Kidney (tissue), 14 donors: ENCODE results near the gene QRFP. TPM values are rescaled to one million over a fixed set of nuclear protein-coding genes. Genes with fewer than 3 reads are reported as not detected.

Experiments used
- DNase-seq, 5 donors: peaks; one replicate each; pipeline ENCODE4 v3.0.0-alpha.2; 2013 to 2020
- FAIRE-seq: peaks from 2 replicates; lab custom pipeline; 2012; peaks lifted over from hg19 to GRCh38; lab: Jason Lieb, UNC
- H3K27ac ChIP-seq, 2 donors: one replicate each; pipeline ENCODE4 v1.7.0; 2013; ENCODE audit warnings: low read depth in 2 of 2, low read length in 2 of 2, inconsistent platforms in 1 of 2
- H3K27me3 ChIP-seq: one replicate; pipeline ENCODE4 v1.7.1; 2013; ENCODE audit warnings: low read length, inconsistent platforms; ENCODE audit not compliant: control insufficient read depth, insufficient read depth
- H3K36me3 ChIP-seq, 3 donors: one replicate each; pipeline versions ENCODE4 v1.7.0 to v1.7.1; 2013; ENCODE audit warnings: low read length in 3 of 3, control low read depth in 1 of 3, inconsistent platforms in 1 of 3; ENCODE audit not compliant: insufficient read depth in 3 of 3, control insufficient read depth in 2 of 3
- H3K4me1 ChIP-seq, 3 donors: one replicate each; pipeline versions ENCODE4 v1.7.0 to v1.7.1; 2013; ENCODE audit warnings: low read length in 3 of 3, inconsistent platforms in 1 of 3, low read depth in 1 of 3; ENCODE audit not compliant: control insufficient read depth in 2 of 3, insufficient read depth in 2 of 3
- H3K4me3 ChIP-seq, 3 donors: one replicate each; pipeline versions ENCODE4 v1.7.0 to v1.8.1; 2013; ENCODE audit warnings: low read length in 3 of 3, control low read depth in 1 of 3, inconsistent platforms in 1 of 3
- H3K9ac ChIP-seq, 3 donors: one replicate each; pipeline versions ENCODE4 v1.7.0 to v1.7.1; 2013; ENCODE audit warnings: low read length in 3 of 3, control low read depth in 1 of 3, inconsistent platforms in 1 of 3
- H3K9me3 ChIP-seq, 3 donors: one replicate each; pipeline versions ENCODE4 v1.7.0 to v1.7.1; 2013; ENCODE audit warnings: low read length in 3 of 3, control low read depth in 1 of 3, inconsistent platforms in 1 of 3; ENCODE audit not compliant: control insufficient read depth in 2 of 3, insufficient read depth in 1 of 3
- intact Hi-C: fragments of 100-400 bp; cut with DNase I; formaldehyde crosslinking; loops from one replicate; pipeline ENCODE4 v1.11.1; 2022
- polyA plus RNA-seq: library from polyadenylated mRNA; stranded (reverse); fragments of 350-450 nt; fragmentation: Illumina TruSeq; extraction: RNeasy Lipid Tissue Mini Kit (QIAGEN cat#74804); gene quantifications from one replicate; pipeline ENCODE4 v1.2.3, GENCODE V29; 2014; ENCODE audit warnings: low read depth, low replicate concordance; ENCODE audit not compliant: insufficient read depth
- total RNA-seq: library from RNA; stranded (reverse); fragmentation: NEBNext Ultra II Directional; extraction: Animal tissue kit (Norgen Biotek cat#: 25700); gene quantifications from one replicate; pipeline ENCODE4 v1.2.1, GENCODE V29; 2021
- TF ChIP-seq, protein P1 (sequence below): IDR thresholded peaks from 3 replicates; pipeline ENCODE4 v1.5.1; 2012; ENCODE audit warnings: mild to moderate bottlenecking, moderate library complexity, borderline replicate concordance; ENCODE audit not compliant: insufficient read depth; ENCODE audit errors: extremely low read depth
- donor health status: control.
- donor health status: control.
- donor health status: control.
- donor health status: control.
- donor health status: control.
- donor health status: DM: yes; HTN: yes; CAD: no.
- donor health status: Normal renal cell carcinoma (clear cell type).

The QRFP gene
- total and polyA plus RNA-seq, 2 donors from 2014 or later, result not detected

DNA sequence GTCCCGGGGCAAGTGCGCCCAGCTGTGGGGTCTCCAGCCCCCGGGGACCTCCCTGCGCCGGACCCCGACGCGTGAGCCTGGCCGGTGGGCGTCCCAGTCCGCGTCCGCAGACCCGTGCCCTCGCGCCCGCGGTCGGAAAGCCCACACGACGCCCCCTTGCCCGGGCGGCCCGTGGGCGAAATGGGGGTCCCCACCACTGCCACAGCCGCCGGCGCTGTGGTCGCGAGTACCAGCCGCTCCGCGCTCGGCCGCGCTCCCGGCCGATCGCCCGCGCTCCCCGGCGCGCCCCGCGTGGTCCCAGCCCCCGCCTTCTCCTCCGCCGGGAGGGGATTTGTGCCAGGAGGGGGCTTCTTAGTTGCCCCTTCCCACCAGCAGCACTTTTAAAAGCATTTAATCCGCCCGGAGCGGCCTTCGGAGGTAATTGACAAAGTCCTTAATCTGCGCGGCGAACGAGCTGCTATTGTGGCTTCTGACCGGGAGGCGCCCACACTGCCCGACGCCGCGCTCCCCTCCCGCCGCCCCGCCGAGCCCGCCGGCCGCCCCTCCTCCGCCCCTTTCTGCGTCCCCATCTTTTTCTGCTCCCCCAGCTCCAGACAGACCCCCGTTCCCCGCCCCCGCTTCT lies 42.9 kb upstream of the QRFP start:
- TF ChIP-seq, protein P1, sequence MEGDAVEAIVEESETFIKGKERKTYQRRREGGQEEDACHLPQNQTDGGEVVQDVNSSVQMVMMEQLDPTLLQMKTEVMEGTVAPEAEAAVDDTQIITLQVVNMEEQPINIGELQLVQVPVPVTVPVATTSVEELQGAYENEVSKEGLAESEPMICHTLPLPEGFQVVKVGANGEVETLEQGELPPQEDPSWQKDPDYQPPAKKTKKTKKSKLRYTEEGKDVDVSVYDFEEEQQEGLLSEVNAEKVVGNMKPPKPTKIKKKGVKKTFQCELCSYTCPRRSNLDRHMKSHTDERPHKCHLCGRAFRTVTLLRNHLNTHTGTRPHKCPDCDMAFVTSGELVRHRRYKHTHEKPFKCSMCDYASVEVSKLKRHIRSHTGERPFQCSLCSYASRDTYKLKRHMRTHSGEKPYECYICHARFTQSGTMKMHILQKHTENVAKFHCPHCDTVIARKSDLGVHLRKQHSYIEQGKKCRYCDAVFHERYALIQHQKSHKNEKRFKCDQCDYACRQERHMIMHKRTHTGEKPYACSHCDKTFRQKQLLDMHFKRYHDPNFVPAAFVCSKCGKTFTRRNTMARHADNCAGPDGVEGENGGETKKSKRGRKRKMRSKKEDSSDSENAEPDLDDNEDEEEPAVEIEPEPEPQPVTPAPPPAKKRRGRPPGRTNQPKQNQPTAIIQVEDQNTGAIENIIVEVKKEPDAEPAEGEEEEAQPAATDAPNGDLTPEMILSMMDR, result no peak
- intact Hi-C loops, result loop anchor here (10.0 kb wide), 1 partner anchor 235 kb away; no protein-coding TSS in a partner anchor
- Histone ChIP-seq H3K9ac (no peak overlapping the region), H3K27ac (no peak overlapping the region), H3K9me3 (no peaks in the 10 kb centered on the region), H3K4me1 (peaks cover 0 to 2% (median 0%) of the 10 kb centered on the region in 3 donors), H3K4me3 (no peak overlapping the region), H3K27me3 (peaks cover 10% of the 10 kb centered on the region), H3K36me3 (no peaks in the 10 kb centered on the region)
- FAIRE-seq (no peak), DNase-seq (peak in 2 of 5 donors; percentile 21 to 41)

DNA sequence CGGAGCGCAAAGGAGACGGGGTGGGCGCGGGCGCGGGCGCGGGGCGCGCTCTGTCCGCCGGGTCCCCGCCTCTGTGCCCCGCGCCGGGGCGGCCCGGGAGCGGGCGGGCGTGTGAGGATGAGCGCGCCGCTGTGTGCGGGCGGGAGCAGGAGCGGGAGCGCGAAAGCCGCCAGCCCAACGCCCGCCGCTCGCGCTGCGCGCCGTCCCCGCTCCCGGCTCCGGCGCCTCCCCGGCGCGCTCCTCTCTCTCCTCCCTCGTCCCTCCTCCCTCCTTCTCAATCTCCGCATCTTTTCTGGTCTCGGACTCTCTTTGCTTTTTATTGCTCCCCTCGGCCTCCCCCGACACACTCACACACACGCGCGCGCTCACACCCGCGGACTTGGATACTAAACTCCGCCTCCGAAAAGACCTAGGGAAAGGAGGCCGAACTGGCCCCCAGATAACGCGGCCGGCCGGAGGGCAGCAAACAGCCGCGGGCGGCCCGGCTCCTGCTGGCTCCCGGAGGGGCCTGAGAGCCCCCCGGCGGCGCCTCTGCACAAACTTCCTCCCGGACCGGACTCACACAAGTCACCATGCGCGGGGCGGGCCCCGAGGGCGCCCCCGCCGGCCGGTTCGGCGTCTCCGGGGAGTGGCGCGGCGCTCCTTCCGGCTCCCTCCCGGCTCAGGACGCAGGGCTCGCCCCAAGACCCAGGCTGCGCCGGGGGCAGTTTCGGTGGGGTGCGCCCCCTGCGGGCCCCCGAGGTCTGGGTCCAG lies 42.2 kb upstream of the QRFP start, which contains the start of gene FIBCD1:
Gene FIBCD1, minus strand, starts transcription at position 596 of the 753 bp plus-strand sequence. CDS start 640 bp downstream, outside the sequence.
- no peak for FAIRE-seq
- peak in 3 of 5 donors; percentile 53 to 73 (median 65) for DNase-seq
- Histone ChIP-seq H3K27ac (no peak within 1 kb of the TSS), H3K4me3 (no peak within 1 kb of the TSS), H3K4me1 (peaks cover 0 to 2% (median 0%) of the 10 kb centered on the region in 3 donors), H3K36me3 (no peaks in the 10 kb centered on the region), H3K9me3 (no peaks in the 10 kb centered on the region), H3K9ac (no peak within 1 kb of the TSS), H3K27me3 (peaks cover 12% of the 10 kb centered on the region)
- intact Hi-C loops, result loop anchor here (10.0 kb wide), 1 partner anchor 234 kb away; no protein-coding TSS in a partner anchor
- TF ChIP-seq, protein P1, result no peak

DNA sequence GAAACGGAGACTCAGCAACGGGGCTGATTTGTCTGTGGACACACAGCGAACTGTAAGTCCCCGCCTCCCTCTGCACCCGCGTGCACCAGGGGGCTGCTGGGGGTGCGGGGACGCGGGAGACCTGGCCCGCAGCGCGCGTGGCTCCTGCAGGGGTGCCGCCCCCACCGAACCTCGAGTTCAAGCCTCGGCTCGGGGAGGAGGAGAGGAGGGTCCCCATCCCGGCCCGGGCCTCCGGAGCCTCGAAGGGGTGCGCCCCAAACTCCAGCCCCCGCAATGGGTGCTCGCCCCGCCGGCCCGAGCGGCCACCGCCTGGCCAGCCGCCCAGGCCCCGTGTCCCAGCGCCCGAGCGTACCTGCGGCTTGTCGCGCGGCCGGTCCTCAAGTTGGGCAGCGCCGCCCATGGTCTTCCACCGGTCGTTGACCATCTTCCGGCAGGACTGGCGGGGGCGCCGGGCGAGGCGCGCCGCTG lies 41.6 kb upstream of the QRFP start:
- H3K4me3 ChIP-seq, result no peak overlapping the region
- H3K9me3 ChIP-seq, result no peaks in the 10 kb centered on the region
- no peak overlapping the region for H3K9ac ChIP-seq
- FAIRE-seq, result no peak
- peaks cover 0 to 2% (median 0%) of the 10 kb centered on the region in 3 donors for H3K4me1 ChIP-seq
- peaks cover 13% of the 10 kb centered on the region for H3K27me3 ChIP-seq
- intact Hi-C loops, result loop anchor here (10.0 kb wide), 1 partner anchor 233 kb away; no protein-coding TSS in a partner anchor
- no peaks in the 10 kb centered on the region for H3K36me3 ChIP-seq
- TF ChIP-seq, protein P1, result no peak
- no peak overlapping the region for H3K27ac ChIP-seq
- peak in 1 of 5 donors; percentile 53 for DNase-seq
